Measurements from ENCODE around the gene CIRBP. TPM values are rescaled to one million over a fixed set of nuclear protein-coding genes. Genes with fewer than 3 reads are reported as not detected.

CIRBP gene
- total and polyA plus RNA-seq, 2 of the 13 experiments (the other 11 are each of a cell fraction or from before 2014, with no cell fraction given), result 133 to 140 TPM

DNA sequence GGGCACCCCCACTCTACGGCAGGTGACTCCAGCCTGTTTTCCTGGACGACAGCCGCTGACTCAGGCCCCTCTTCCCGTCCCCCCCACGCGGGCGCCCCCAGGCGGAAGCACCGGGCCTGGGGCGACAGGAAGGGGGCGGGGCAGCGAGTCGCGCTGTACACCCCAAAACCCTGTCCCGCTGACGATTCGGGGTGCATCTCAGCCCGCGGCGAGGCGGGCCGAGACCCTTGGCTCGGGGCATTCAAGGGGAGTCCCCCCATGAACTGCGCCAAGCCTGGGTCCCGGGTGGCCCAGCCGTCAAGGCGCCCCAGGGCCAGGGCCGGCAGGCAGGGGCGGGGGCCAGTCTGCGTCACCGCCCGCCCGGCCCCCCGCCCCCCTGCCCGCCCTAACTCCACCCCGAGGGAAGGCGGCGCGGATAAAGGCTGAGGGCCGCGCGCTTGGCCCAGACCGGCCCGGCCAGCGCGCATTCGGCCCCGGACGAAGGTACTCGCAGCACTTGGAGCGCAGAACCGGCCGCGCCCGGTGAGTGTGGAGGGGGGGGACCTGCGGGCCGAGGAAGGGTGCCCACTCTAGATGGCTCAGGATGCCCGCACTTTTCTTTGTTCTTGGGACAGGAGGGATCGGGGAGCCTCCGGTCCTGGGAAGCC lies 20.9 kb upstream of the CIRBP start, which contains the start of gene MIDN:
Gene MIDN (plus strand): TSS at position 445 of the 647 bp plus-strand sequence. CDS start 1,714 bp downstream, outside the sequence.
- H3K4me3 ChIP-seq (replicated peaks in 1 of 3; ENCODE audit: insufficient read depth in 1 of 3, low read depth in 2 of 3, low read length in 3 of 3), result peak within 1 kb of the TSS; percentile 80 to 86 (median 82)
- H3K9me3 ChIP-seq (ENCODE audit: low read length), result no peaks in the 10 kb centered on the region
- peaks cover 51% of the 10 kb centered on the region for H3K4me1 ChIP-seq (ENCODE audit: insufficient read depth, low read length)
- H3K79me2 ChIP-seq (ENCODE audit: insufficient read depth, low read length), result peaks cover 26% of the 10 kb centered on the region
- CTCF ChIA-PET (ENCODE audit: low intra/inter-chr PET ratio, low total read pairs), result interaction anchor here (0.8 kb wide), 1 partner anchor 19 kb away, joined by 4 read pairs; no protein-coding TSS in a partner anchor
- peak within 1 kb of the TSS; percentile 92 for H3K9ac ChIP-seq (ENCODE audit: insufficient read depth, low read depth, low read length)
- ATAC-seq (peak; percentile 15), DNase-seq (ENCODE audit: low spot score) (peak; percentile 70), FAIRE-seq (no peak)
- peak within 1 kb of the TSS; percentile 72 for H3K4me2 ChIP-seq (ENCODE audit: low read depth, low read length)
- no TSS peak for BruUV-seq (replicated peaks)
- H3K27me3 ChIP-seq (ENCODE audit: control insufficient read depth in 1 of 2, insufficient read depth in 2 of 2, low read length in 2 of 2), result no peaks in the 10 kb centered on the region; a peak in 1 of 5 replicates
- H4K20me1 ChIP-seq (ENCODE audit: insufficient read depth, low read length), result peaks cover 16% of the 10 kb centered on the region; the same call in 1 of the 2 replicates
- peak within 1 kb of the TSS; percentile 98 for H3K27ac ChIP-seq (ENCODE audit: extremely low read length, insufficient read depth, low read length)
- peaks cover 2 to 9% of the 10 kb centered on the region in 2 experiments; a peak in 2 of 5 replicates for H3K36me3 ChIP-seq (replicated peaks in 1 of 2; ENCODE audit: control insufficient read depth in 1 of 2, insufficient read depth in 2 of 2, low read length in 2 of 2)
- WGBS (ENCODE audit: low lambda C conversion rate), result no CpG with 5 or more reads among the region's 60 CpGs
- intact Hi-C loops (cut with micrococcal nuclease; ENCODE audit: unreplicated experiment), result no loop called here
- POLR2A ChIA-PET, result interaction anchor here (13.7 kb wide), 1 partner anchor 16 kb away, joined by 668 read pairs; the partner anchor contains the start of gene CIRBP
- H2AFZ ChIP-seq (ENCODE audit: low read length), result no peak within 1 kb of the TSS
- in situ Hi-C loops (cut with HindIII; ENCODE audit: extremely low pct_ligation_motif_present, low pct_unique_long_range_greater_than_20kb), result no loop called here
- TF ChIP-seq SP1 (IDR thresholded peaks at IDR 0.05) (no peak), SP1 (CRISPR knock-in tag; IDR thresholded peaks at IDR 0.05) (peak; percentile 41), KLF13 (CRISPR knock-in tag; IDR thresholded peaks at IDR 0.05) (no peak), ZFX (CRISPR knock-in tag; IDR thresholded peaks at IDR 0.05; ENCODE audit: low read depth) (peak; percentile 82), TOE1 (CRISPR knock-in tag; IDR thresholded peaks at IDR 0.05) (peak; percentile 54; the same call in 1 of the 2 replicates), ZNF253 (CRISPR knock-in tag; IDR thresholded peaks at IDR 0.05; ENCODE audit: borderline replicate concordance) (no peak), HOXA3 (CRISPR knock-in tag; IDR thresholded peaks at IDR 0.05) (peak; percentile 32; the same call in 1 of the 2 replicates), ZNF207 (IDR thresholded peaks at IDR 0.05; ENCODE audit: borderline replicate concordance) (no peak)
- TF ChIP-seq, protein P1, sequence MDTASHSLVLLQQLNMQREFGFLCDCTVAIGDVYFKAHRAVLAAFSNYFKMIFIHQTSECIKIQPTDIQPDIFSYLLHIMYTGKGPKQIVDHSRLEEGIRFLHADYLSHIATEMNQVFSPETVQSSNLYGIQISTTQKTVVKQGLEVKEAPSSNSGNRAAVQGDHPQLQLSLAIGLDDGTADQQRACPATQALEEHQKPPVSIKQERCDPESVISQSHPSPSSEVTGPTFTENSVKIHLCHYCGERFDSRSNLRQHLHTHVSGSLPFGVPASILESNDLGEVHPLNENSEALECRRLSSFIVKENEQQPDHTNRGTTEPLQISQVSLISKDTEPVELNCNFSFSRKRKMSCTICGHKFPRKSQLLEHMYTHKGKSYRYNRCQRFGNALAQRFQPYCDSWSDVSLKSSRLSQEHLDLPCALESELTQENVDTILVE (CRISPR knock-in tag; IDR thresholded peaks at IDR 0.05), result peak; percentile 29
- TF ChIP-seq, protein P2, sequence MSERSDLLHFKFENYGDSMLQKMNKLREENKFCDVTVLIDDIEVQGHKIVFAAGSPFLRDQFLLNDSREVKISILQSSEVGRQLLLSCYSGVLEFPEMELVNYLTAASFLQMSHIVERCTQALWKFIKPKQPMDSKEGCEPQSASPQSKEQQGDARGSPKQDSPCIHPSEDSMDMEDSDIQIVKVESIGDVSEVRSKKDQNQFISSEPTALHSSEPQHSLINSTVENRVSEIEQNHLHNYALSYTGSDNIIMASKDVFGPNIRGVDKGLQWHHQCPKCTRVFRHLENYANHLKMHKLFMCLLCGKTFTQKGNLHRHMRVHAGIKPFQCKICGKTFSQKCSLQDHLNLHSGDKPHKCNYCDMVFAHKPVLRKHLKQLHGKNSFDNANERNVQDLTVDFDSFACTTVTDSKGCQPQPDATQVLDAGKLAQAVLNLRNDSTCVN (CRISPR knock-in tag; IDR thresholded peaks at IDR 0.05; ENCODE audit: borderline replicate concordance), result no peak
- TF ChIP-seq, protein P3, sequence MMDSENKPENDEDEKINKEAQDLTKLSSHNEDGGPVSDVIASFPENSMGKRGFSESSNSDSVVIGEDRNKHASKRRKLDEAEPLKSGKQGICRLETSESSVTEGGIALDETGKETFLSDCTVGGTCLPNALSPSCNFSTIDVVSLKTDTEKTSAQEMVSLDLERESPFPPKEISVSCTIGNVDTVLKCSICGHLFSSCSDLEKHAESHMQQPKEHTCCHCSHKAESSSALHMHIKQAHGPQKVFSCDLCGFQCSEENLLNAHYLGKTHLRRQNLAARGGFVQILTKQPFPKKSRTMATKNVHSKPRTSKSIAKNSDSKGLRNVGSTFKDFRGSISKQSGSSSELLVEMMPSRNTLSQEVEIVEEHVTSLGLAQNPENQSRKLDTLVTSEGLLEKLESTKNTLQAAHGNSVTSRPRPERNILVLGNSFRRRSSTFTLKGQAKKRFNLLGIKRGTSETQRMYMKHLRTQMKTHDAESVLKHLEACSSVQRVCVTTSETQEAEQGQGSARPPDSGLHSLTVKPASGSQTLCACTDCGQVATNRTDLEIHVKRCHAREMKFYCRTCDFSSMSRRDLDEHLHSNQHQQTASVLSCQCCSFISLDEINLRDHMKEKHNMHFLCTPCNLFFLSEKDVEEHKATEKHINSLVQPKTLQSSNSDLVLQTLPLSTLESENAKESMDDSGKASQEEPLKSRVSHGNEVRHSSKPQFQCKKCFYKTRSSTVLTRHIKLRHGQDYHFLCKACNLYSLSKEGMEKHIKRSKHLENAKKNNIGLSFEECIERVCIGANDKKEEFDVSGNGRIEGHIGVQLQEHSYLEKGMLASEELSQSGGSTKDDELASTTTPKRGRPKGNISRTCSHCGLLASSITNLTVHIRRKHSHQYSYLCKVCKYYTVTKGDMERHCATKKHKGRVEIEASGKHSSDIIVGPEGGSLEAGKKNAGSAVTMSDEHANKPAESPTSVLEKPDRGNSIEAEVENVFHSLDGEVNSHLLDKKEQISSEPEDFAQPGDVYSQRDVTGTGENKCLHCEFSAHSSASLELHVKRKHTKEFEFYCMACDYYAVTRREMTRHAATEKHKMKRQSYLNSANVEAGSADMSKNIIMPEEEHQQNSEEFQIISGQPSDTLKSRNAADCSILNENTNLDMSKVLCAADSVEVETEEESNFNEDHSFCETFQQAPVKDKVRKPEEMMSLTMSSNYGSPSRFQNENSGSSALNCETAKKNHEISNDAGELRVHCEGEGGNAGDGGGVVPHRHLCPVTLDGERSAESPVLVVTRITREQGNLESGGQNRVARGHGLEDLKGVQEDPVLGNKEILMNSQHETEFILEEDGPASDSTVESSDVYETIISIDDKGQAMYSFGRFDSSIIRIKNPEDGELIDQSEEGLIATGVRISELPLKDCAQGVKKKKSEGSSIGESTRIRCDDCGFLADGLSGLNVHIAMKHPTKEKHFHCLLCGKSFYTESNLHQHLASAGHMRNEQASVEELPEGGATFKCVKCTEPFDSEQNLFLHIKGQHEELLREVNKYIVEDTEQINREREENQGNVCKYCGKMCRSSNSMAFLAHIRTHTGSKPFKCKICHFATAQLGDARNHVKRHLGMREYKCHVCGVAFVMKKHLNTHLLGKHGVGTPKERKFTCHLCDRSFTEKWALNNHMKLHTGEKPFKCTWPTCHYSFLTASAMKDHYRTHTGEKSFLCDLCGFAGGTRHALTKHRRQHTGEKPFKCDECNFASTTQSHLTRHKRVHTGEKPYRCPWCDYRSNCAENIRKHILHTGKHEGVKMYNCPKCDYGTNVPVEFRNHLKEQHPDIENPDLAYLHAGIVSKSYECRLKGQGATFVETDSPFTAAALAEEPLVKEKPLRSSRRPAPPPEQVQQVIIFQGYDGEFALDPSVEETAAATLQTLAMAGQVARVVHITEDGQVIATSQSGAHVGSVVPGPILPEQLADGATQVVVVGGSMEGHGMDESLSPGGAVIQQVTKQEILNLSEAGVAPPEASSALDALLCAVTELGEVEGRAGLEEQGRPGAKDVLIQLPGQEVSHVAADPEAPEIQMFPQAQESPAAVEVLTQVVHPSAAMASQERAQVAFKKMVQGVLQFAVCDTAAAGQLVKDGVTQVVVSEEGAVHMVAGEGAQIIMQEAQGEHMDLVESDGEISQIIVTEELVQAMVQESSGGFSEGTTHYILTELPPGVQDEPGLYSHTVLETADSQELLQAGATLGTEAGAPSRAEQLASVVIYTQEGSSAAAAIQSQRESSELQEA (CRISPR knock-in tag; IDR thresholded peaks at IDR 0.05; ENCODE audit: not compliant biosample characterization), result no peak

Measured in HepG2 (cell line).